ENCODE results near the gene B3GALT2. TPM values are rescaled to one million over a fixed set of nuclear protein-coding genes. Genes with fewer than 3 reads are reported as not detected.

The B3GALT2 gene
- total RNA-seq, 1 donor from 2014 or later = 6.8 TPM

GRCh38 chr1:193187114-193187513 is 701 bp upstream of the B3GALT2 start:
- intact Hi-C loops (cut with DNase I) = no loop called here
- no peaks in the 10 kb centered on the region for H3K9me3 ChIP-seq
- TF ChIP-seq CTCF (IDR thresholded peaks at IDR 0.05) = no peak
- no peaks in the 10 kb centered on the region for H3K36me3 ChIP-seq
- DNase-seq = no peak
- peak overlapping the region; percentile 44 for H3K27ac ChIP-seq
- no peak for ATAC-seq
- peaks cover 41% of the 10 kb centered on the region for H3K4me1 ChIP-seq
- no peak overlapping the region for H3K4me3 ChIP-seq
- H3K27me3 ChIP-seq = no peaks in the 10 kb centered on the region

GRCh38 chr1:193185211-193185610 is 1.2 kb downstream of the B3GALT2 start:
- H3K9me3 ChIP-seq = no peaks in the 10 kb centered on the region
- H3K36me3 ChIP-seq = no peaks in the 10 kb centered on the region
- DNase-seq (no peak), ATAC-seq (no peak)
- no peak for TF ChIP-seq CTCF (IDR thresholded peaks at IDR 0.05)
- H3K27ac ChIP-seq = peak overlapping the region; percentile 13
- peaks cover 28% of the 10 kb centered on the region for H3K4me1 ChIP-seq
- H3K4me3 ChIP-seq = peak overlapping the region; percentile 45
- intact Hi-C loops (cut with DNase I) = no loop called here
- H3K27me3 ChIP-seq = no peaks in the 10 kb centered on the region

GRCh38 chr1:193184776-193185175 is 1.6 kb downstream of the B3GALT2 start:
- Histone ChIP-seq H3K27ac (peak overlapping the region; percentile 0), H3K27me3 (no peaks in the 10 kb centered on the region), H3K4me1 (peaks cover 26% of the 10 kb centered on the region), H3K9me3 (no peaks in the 10 kb centered on the region), H3K4me3 (peak overlapping the region; percentile 45), H3K36me3 (no peaks in the 10 kb centered on the region)
- ATAC-seq = no peak
- no peak for TF ChIP-seq CTCF (IDR thresholded peaks at IDR 0.05)
- DNase-seq = no peak
- intact Hi-C loops (cut with DNase I) = no loop called here

- Histone ChIP-seq H3K36me3 (no peaks in the 10 kb centered on the region), H3K27me3 (no peaks in the 10 kb centered on the region), H3K9me3 (no peaks in the 10 kb centered on the region), H3K4me3 (peak overlapping the region; percentile 45), H3K4me1 (peaks cover 18% of the 10 kb centered on the region), H3K27ac (no peak overlapping the region)
- peak; percentile 78 for ATAC-seq
- intact Hi-C loops (cut with DNase I) = no loop called here
- TF ChIP-seq CTCF (IDR thresholded peaks at IDR 0.05) = peak; percentile 91
- DNase-seq = no peak
Measured at GRCh38 chr1:193183019-193183627, 3.3 kb downstream of the B3GALT2 start.

DNA sequence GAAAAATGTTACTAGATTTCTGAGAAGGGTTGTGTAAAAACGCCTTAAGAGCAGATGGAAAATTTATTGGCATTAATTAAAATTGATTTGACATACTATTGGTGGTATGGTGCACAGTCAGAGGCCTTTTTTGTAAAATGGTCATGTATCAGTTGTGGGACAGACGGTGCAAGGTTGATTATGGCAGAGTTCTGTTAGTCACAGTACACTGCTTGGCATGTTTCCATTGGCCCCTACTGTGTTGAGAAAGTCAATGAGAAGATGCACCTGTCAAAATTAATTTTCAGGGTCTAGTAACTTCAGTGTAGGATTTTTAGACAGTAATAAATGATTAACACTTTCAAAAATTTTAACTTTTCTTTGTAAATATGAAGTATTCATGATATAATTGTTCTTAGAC is 4.4 kb downstream of the B3GALT2 start:
- Histone ChIP-seq H3K4me1 (peaks cover 6% of the 10 kb centered on the region), H3K27me3 (no peaks in the 10 kb centered on the region), H3K9me3 (no peaks in the 10 kb centered on the region), H3K4me3 (no peak overlapping the region), H3K36me3 (no peaks in the 10 kb centered on the region), H3K27ac (no peak overlapping the region)
- no peak for DNase-seq
- TF ChIP-seq CTCF (IDR thresholded peaks at IDR 0.05) = no peak
- intact Hi-C loops (cut with DNase I) = no loop called here
- no peak for ATAC-seq

DNA sequence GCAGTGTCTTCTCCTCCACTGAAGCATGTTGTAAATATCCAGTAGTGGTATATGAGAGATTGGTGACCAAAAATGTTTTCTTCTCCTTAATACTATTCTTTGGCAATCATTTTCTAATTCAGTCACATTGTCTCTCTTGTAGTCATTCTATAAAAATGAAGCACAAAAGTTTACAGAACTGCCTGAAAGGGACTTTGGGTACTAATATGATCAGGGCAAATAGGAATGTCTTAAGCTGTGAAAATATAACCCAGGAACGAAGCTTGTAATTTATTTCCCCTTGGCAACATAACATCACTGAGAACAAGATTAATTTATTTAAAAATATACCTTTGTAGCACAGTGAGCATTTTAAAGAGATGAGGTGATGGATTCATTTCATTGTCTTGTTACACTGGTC is 4.9 kb downstream of the B3GALT2 start:
- Histone ChIP-seq H3K36me3 (no peaks in the 10 kb centered on the region), H3K27ac (no peak overlapping the region), H3K4me1 (peaks cover 2% of the 10 kb centered on the region), H3K27me3 (no peaks in the 10 kb centered on the region), H3K4me3 (no peak overlapping the region), H3K9me3 (no peaks in the 10 kb centered on the region)
- ATAC-seq (no peak), DNase-seq (no peak)
- intact Hi-C loops (cut with DNase I) = no loop called here
- TF ChIP-seq CTCF (IDR thresholded peaks at IDR 0.05) = no peak
